ENCODE results near the gene DCAF15.

Gene DCAF15

GRCh38 chr19:13995878-13996765 is 43.8 kb downstream of the DCAF15 start:
- no peak for DNase-seq

- no peak for DNase-seq
Measured at GRCh38 chr19:13996928-13997630, 44.8 kb downstream of the DCAF15 start.

GRCh38 chr19:13997631-13997962 is 45.3 kb downstream of the DCAF15 start:
- DNase-seq: no peak

GRCh38 chr19:13998426-13998825 is 46.1 kb downstream of the DCAF15 start:
- no peak for DNase-seq

GRCh38 chr19:13999085-13999484 is 46.8 kb downstream of the DCAF15 start:
- no peak for DNase-seq

GRCh38 chr19:14000691-14001375 is 48.5 kb downstream of the DCAF15 start:
- DNase-seq: no peak

- peak; percentile 27 for DNase-seq
Measured at GRCh38 chr19:14002571-14003250, 50.4 kb downstream of the DCAF15 start.

- no peak for DNase-seq
Measured at GRCh38 chr19:14003251-14004055, 51.1 kb downstream of the DCAF15 start.

GRCh38 chr19:14004619-14005348 is 52.5 kb downstream of the DCAF15 start:
- DNase-seq: no peak

- peak; percentile 92 for DNase-seq
Measured at GRCh38 chr19:14005349-14006084, 53.2 kb downstream of the DCAF15 start.

- DNase-seq: peak; percentile 100
Measured at GRCh38 chr19:14006085-14006765, 53.9 kb downstream of the DCAF15 start, which contains the start of gene RFX1. Gene RFX1 (minus strand): TSS chr19:14006320. CDS start chr19:13993843, 12,477 bp downstream.

GRCh38 chr19:14006766-14007562 is 54.7 kb downstream of the DCAF15 start:
- no peak for DNase-seq
